Neural cell (in vitro differentiated cells): Measurements from ENCODE around the gene IGSF21. TPM values are rescaled to one million over a fixed set of nuclear protein-coding genes. Genes with fewer than 3 reads are reported as not detected.

Source experiments
- H2AFZ ChIP-seq: fragments of 200-600, 300-800 bp; sonication (generic), shearing (Covaris generic); 2 replicates; pipeline ENCODE4 v1.6.0; 2014; ENCODE audit warnings: low read depth, mild to moderate bottlenecking, antibody characterized with exemption, low read length, moderate library complexity
- H3F3A ChIP-seq: fragments of 200-600 bp; shearing (Covaris generic); 2 replicates; pipeline ENCODE4 v1.6.1; 2016; ENCODE audit warnings: mild to moderate bottlenecking, moderate library complexity, mixed read lengths, antibody characterized with exemption, low read length; ENCODE audit not compliant: insufficient read depth, poor library complexity, severe bottlenecking
- H3K27ac ChIP-seq: fragments of 200-600, 300-800 bp; sonication (generic), shearing (Covaris generic); 2 replicates; pipeline ENCODE4 v1.5.1; 2014; ENCODE audit warnings: mild to moderate bottlenecking, low read length, moderate library complexity
- H3K27me3 ChIP-seq: fragments of 300-800, 200-600 bp; sonication (generic), shearing (Covaris generic); 2 replicates; pipeline ENCODE4 v1.6.0; 2014; ENCODE audit warnings: mild to moderate bottlenecking, low read depth, low read length, moderate library complexity; ENCODE audit not compliant: insufficient read depth
- H3K36me3 ChIP-seq: fragments of 300-800, 200-600 bp; sonication (generic), shearing (Covaris generic); 2 replicates; pipeline ENCODE4 v1.5.1; 2014; ENCODE audit warnings: mild to moderate bottlenecking, antibody characterized with exemption, low read length, moderate library complexity; ENCODE audit not compliant: insufficient read depth
- H3K4me2 ChIP-seq: fragments of 300-800, 200-600 bp; sonication (generic), shearing (Covaris generic); 2 replicates; pipeline ENCODE4 v1.6.0; 2014; ENCODE audit warnings: mild to moderate bottlenecking, low read length
- H3K4me3 ChIP-seq: fragments of 300-800, 200-600 bp; sonication (generic), shearing (Covaris generic); 2 replicates; pipeline ENCODE4 v1.5.1; 2014; ENCODE audit warnings: mild to moderate bottlenecking, low read length, moderate library complexity
- H3K79me2 ChIP-seq: fragments of 200-600 bp; shearing (Covaris generic); replicated peaks from 2 replicates; pipeline ENCODE4 v1.6.0; 2014; ENCODE audit warnings: mild to moderate bottlenecking, low read length, moderate library complexity; ENCODE audit not compliant: insufficient read depth
- H3K9ac ChIP-seq: fragments of 300-800, 200-600 bp; sonication (generic), shearing (Covaris generic); 2 replicates; pipeline ENCODE4 v1.6.1; 2016; ENCODE audit warnings: mild to moderate bottlenecking, low read length, mixed read lengths
- H3K9me2 ChIP-seq: fragments of 200-600 bp; shearing (Covaris generic); 2 replicates; pipeline ENCODE4 v1.6.1; 2016; ENCODE audit warnings: mild to moderate bottlenecking, low read length, mixed read lengths; ENCODE audit not compliant: insufficient read depth
- H3K9me3 ChIP-seq: fragments of 200-600, 300-800 bp; sonication (generic), shearing (Covaris generic); 2 replicates; pipeline ENCODE4 v1.6.1; 2016; ENCODE audit warnings: mild to moderate bottlenecking, mixed run types, low read length, moderate library complexity, mixed read lengths
- H4K20me1 ChIP-seq: fragments of 200-600 bp; shearing (Covaris generic); 2 replicates; pipeline ENCODE4 v1.6.1; 2016; ENCODE audit warnings: mild to moderate bottlenecking, mixed run types; ENCODE audit not compliant: insufficient read depth
- CTCF ChIP-seq: fragments of 450-650 bp; IDR thresholded peaks from 2 replicates; pipeline ENCODE4 v1.5.1; 2014; ENCODE audit warnings: antibody characterized with exemption, mild to moderate bottlenecking, moderate library complexity; ENCODE audit not compliant: poor library complexity, severe bottlenecking
- EP300 ChIP-seq: fragments of 450-650 bp; conservative IDR thresholded peaks from 2 replicates; pipeline ENCODE4 v1.6.1; 2014; ENCODE audit warnings: antibody characterized with exemption, mild to moderate bottlenecking, moderate library complexity; ENCODE audit not compliant: poor library complexity, severe bottlenecking
- EZH2 ChIP-seq: fragments of 200-600, 300-800 bp; shearing (Covaris generic), sonication (generic); IDR thresholded peaks from 2 replicates; pipeline ENCODE4 v1.6.1; 2014; ENCODE audit warnings: antibody characterized with exemption, low read length, borderline replicate concordance, mild to moderate bottlenecking; ENCODE audit not compliant: insufficient read depth, poor library complexity, severe bottlenecking
- MXI1 ChIP-seq: fragments of 450-650 bp; conservative IDR thresholded peaks from 2 replicates; pipeline ENCODE4 v1.6.1; 2014; ENCODE audit warnings: antibody characterized with exemption, mild to moderate bottlenecking; ENCODE audit not compliant: poor library complexity, severe bottlenecking
- POLR2AphosphoS5 ChIP-seq: IDR thresholded peaks from 2 replicates; pipeline ENCODE4 v1.6.1; 2012
- RAD21 ChIP-seq: fragments of 450-650 bp; conservative IDR thresholded peaks from 2 replicates; pipeline ENCODE4 v1.6.1; 2014; ENCODE audit warnings: antibody characterized with exemption, mild to moderate bottlenecking, moderate library complexity
- REST ChIP-seq: IDR thresholded peaks from 2 replicates; pipeline ENCODE4 v1.6.1; 2012; ENCODE audit warnings: borderline replicate concordance
- SMC3 ChIP-seq: fragments of 450-650 bp; conservative IDR thresholded peaks from 2 replicates; pipeline ENCODE4 v1.6.1; 2014; ENCODE audit warnings: antibody characterized with exemption, mild to moderate bottlenecking, moderate library complexity; ENCODE audit not compliant: poor library complexity
- TAF1 ChIP-seq: IDR thresholded peaks from 2 replicates; pipeline ENCODE4 v1.6.1; 2012; ENCODE audit warnings: low read depth
- polyA plus RNA-seq: library from polyadenylated mRNA; depleted of rRNA; stranded (reverse); fragments of >200 nt; gene quantifications from 2 replicates; pipeline ENCODE4 v1.2.3, GENCODE V29; 2014

The IGSF21 gene
- polyA plus RNA-seq, 1 donor from 2014 or later, result 2.4 TPM

- no peak for TF ChIP-seq POLR2AphosphoS5
- TF ChIP-seq TAF1, result no peak
- no peak for TF ChIP-seq CTCF
- no peak for TF ChIP-seq RAD21
- no peak for TF ChIP-seq EP300
- TF ChIP-seq MXI1, result no peak
- TF ChIP-seq REST, result no peak
- no peak for TF ChIP-seq EZH2
- TF ChIP-seq SMC3, result no peak
- no peak overlapping the region for H3K9ac ChIP-seq
- H3K27ac ChIP-seq, result no peak overlapping the region
- no peaks in the 10 kb centered on the region for H3K79me2 ChIP-seq
- H2AFZ ChIP-seq, result no peak overlapping the region
- H3K36me3 ChIP-seq, result no peaks in the 10 kb centered on the region
- H3K4me2 ChIP-seq, result no peak overlapping the region
- no peaks in the 10 kb centered on the region for H3F3A ChIP-seq
- H3K27me3 ChIP-seq, result no peaks in the 10 kb centered on the region
- no peak overlapping the region for H3K4me3 ChIP-seq
- no peaks in the 10 kb centered on the region for H4K20me1 ChIP-seq
- H3K9me3 ChIP-seq, result no peaks in the 10 kb centered on the region
- no peaks in the 10 kb centered on the region for H3K9me2 ChIP-seq
Observed at GRCh38 chr1:18292531-18292930, 184.9 kb downstream of the IGSF21 start.

GRCh38 chr1:18293291-18293690, 185.7 kb downstream of the IGSF21 start:
- Histone ChIP-seq H3K9ac (no peak overlapping the region), H3K79me2 (no peaks in the 10 kb centered on the region), H3F3A (no peaks in the 10 kb centered on the region), H3K9me3 (no peaks in the 10 kb centered on the region), H4K20me1 (no peaks in the 10 kb centered on the region), H3K9me2 (no peaks in the 10 kb centered on the region), H3K27ac (no peak overlapping the region), H3K4me2 (no peak overlapping the region), H3K4me3 (no peak overlapping the region), H2AFZ (no peak overlapping the region), H3K27me3 (no peaks in the 10 kb centered on the region), H3K36me3 (no peaks in the 10 kb centered on the region)
- TF ChIP-seq MXI1 (no peak), POLR2AphosphoS5 (no peak), SMC3 (no peak), RAD21 (no peak), EP300 (no peak), CTCF (no peak), TAF1 (no peak), EZH2 (no peak), REST (no peak)
